ENCODE measurements around the gene CTSZ.

DNA sequence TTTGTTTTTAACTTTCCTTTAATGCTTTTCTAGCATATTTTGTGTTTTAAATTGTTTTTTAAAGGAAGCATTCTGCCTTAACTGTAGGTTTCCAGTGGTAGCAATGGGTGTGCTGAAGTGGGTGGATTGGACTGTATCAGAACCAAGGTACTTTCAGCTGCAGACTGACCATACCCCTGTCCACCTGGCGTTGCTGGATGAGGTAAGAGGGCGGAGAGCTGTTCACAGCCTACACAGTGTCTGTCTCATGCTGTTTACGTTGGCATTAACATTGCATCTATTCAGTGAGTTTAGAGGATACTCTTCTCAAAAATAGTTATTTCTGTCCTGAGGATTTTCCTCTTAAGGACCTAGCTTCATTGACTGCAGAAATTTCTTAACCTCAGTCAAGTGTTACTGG lies 14.1 kb downstream of the CTSZ start:
- TF ChIP-seq, protein P1, sequence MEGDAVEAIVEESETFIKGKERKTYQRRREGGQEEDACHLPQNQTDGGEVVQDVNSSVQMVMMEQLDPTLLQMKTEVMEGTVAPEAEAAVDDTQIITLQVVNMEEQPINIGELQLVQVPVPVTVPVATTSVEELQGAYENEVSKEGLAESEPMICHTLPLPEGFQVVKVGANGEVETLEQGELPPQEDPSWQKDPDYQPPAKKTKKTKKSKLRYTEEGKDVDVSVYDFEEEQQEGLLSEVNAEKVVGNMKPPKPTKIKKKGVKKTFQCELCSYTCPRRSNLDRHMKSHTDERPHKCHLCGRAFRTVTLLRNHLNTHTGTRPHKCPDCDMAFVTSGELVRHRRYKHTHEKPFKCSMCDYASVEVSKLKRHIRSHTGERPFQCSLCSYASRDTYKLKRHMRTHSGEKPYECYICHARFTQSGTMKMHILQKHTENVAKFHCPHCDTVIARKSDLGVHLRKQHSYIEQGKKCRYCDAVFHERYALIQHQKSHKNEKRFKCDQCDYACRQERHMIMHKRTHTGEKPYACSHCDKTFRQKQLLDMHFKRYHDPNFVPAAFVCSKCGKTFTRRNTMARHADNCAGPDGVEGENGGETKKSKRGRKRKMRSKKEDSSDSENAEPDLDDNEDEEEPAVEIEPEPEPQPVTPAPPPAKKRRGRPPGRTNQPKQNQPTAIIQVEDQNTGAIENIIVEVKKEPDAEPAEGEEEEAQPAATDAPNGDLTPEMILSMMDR (conservative IDR thresholded peaks at IDR 0.05) = no peak
- no peak for TF ChIP-seq ZFX (IDR thresholded peaks at IDR 0.05)

Data from C4-2B (cell line).